ENCODE measurements around the gene CPVL. TPM values are rescaled to one million over a fixed set of nuclear protein-coding genes. Genes with fewer than 3 reads are reported as not detected.

Gene CPVL
- total and polyA plus RNA-seq, 2 of the 4 experiments (the other 2 are of a cell fraction): not detected

DNA sequence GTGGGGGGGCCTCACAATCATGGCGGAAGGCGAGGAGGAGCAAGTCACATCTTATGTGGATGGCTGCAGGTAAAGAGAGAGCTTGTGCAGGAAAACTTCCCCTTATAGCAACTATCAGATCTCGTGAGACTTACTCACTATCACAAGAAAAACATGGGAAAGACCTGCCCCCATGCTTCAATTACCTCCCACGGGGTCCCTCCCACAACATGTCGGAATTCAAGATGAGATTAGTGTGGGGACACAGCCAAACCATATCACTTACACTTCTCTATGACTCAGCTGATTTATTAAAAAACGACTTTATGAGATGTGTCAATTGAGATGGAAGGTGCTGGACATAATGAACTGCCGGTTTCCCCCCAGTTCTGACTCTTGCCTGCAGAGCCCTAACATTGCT, 24.4 kb upstream of the CPVL start:
- H3K18ac ChIP-seq (ENCODE audit: low read depth, low read length): no peak overlapping the region
- no peak overlapping the region for H2BK15ac ChIP-seq (ENCODE audit: low read depth, low read length)
- intact Hi-C loops (cut with micrococcal nuclease): no loop called here
- no peak overlapping the region for H2AFZ ChIP-seq (replicated peaks; ENCODE audit: low read length, poor library complexity)
- no peak overlapping the region for H3K9ac ChIP-seq (ENCODE audit: low read depth, low read length)
- no peak overlapping the region for H3K27ac ChIP-seq (ENCODE audit: insufficient read depth, low read length)
- dilution Hi-C loops (cut with HindIII; ENCODE audit: low sequenced_read_pairs, unreplicated experiment): no loop called here
- DNase-seq (no peak), ATAC-seq (ENCODE audit: low read depth) (no peak)
- H2BK120ac ChIP-seq (ENCODE audit: low read depth, low read length): no peak overlapping the region
- H2BK20ac ChIP-seq (ENCODE audit: low read depth, low read length): no peak overlapping the region
- ChIA-PET POLR2A (ENCODE audit: unreplicated experiment) (no interaction called here), CTCF (no interaction called here)
- no peak overlapping the region for H4K91ac ChIP-seq (ENCODE audit: insufficient read depth, low read depth, low read length)
- H2AK5ac ChIP-seq (ENCODE audit: low read depth, low read length): no peak overlapping the region
- H3K14ac ChIP-seq (replicated peaks; ENCODE audit: low read depth, low read length): no peak overlapping the region
- H3K4ac ChIP-seq (ENCODE audit: low read depth, low read length): no peak overlapping the region
- H2AK9ac ChIP-seq (replicated peaks; ENCODE audit: low read depth, low read length, poor library complexity): no peak overlapping the region
- H3K27me3 ChIP-seq (ENCODE audit: control insufficient read depth, insufficient read depth, low read length): no peaks in the 10 kb centered on the region
- H3K79me1 ChIP-seq (ENCODE audit: low read depth in 1 of 2, low read length in 2 of 2): no peaks in the 10 kb centered on the region
- H3K56ac ChIP-seq (ENCODE audit: extremely low read depth, insufficient read depth, low read length): no peak overlapping the region
- H3K9me1 ChIP-seq (ENCODE audit: insufficient read depth, low read length): no peaks in the 10 kb centered on the region
- H3K4me2 ChIP-seq (ENCODE audit: low read depth, low read length): no peak overlapping the region
- no peaks in the 10 kb centered on the region for H3K4me1 ChIP-seq (ENCODE audit: control insufficient read depth, insufficient read depth, low read length)
- H3K23ac ChIP-seq (ENCODE audit: low read depth, low read length): no peak overlapping the region
- no TSS peak for BruUV-seq (replicated peaks)
- no peak overlapping the region for H4K5ac ChIP-seq (ENCODE audit: low read depth, low read length)
- no peak overlapping the region for H3K4me3 ChIP-seq (ENCODE audit: insufficient read depth, low read depth, low read length)
- WGBS, 2 experiments (ENCODE audit: extremely low coverage in 2 of 2, insufficient read length in 1 of 2): no CpG with 5 or more reads among the region's 7 CpGs
- in situ Hi-C loops (cut with MboI; ENCODE audit: low sequenced_read_pairs): no loop called here
- H4K20me1 ChIP-seq (ENCODE audit: insufficient read depth, low read length): no peaks in the 10 kb centered on the region
- TF ChIP-seq, protein P1, sequence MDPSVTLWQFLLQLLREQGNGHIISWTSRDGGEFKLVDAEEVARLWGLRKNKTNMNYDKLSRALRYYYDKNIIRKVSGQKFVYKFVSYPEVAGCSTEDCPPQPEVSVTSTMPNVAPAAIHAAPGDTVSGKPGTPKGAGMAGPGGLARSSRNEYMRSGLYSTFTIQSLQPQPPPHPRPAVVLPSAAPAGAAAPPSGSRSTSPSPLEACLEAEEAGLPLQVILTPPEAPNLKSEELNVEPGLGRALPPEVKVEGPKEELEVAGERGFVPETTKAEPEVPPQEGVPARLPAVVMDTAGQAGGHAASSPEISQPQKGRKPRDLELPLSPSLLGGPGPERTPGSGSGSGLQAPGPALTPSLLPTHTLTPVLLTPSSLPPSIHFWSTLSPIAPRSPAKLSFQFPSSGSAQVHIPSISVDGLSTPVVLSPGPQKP (IDR thresholded peaks at IDR 0.05; ENCODE audit: borderline replicate concordance, low read depth, low read length): no peak
- TF ChIP-seq CHD1 (IDR thresholded peaks at IDR 0.05; ENCODE audit: low read depth, low read length) (no peak), RFX5 (IDR thresholded peaks at IDR 0.05; ENCODE audit: low read depth, low read length) (no peak), MXI1 (IDR thresholded peaks at IDR 0.05; ENCODE audit: borderline replicate concordance, low read depth, low read length) (no peak), FOS (IDR thresholded peaks at IDR 0.05; ENCODE audit: low read depth, low read length) (no peak), BHLHE40 (IDR thresholded peaks at IDR 0.05; ENCODE audit: low read depth, low read length) (no peak), RAD21 (IDR thresholded peaks at IDR 0.05; ENCODE audit: low read length) (no peak), NFE2L2 (IDR thresholded peaks at IDR 0.05; ENCODE audit: low read depth, low read length) (no peak), RCOR1 (IDR thresholded peaks at IDR 0.05; ENCODE audit: insufficient replicate concordance, low read length) (no peak), POLR2A (IDR thresholded peaks at IDR 0.05; ENCODE audit: low read depth, low read length) (no peak), SMC3 (IDR thresholded peaks at IDR 0.05; ENCODE audit: low read depth, low read length) (no peak), CEBPB (IDR thresholded peaks at IDR 0.05; ENCODE audit: low read depth, low read length) (no peak), MAZ (IDR thresholded peaks at IDR 0.05; ENCODE audit: borderline replicate concordance, low read depth, low read length) (no peak), MAFK (IDR thresholded peaks at IDR 0.05; ENCODE audit: low read depth, low read length) (no peak)
- TF ChIP-seq, protein P2, sequence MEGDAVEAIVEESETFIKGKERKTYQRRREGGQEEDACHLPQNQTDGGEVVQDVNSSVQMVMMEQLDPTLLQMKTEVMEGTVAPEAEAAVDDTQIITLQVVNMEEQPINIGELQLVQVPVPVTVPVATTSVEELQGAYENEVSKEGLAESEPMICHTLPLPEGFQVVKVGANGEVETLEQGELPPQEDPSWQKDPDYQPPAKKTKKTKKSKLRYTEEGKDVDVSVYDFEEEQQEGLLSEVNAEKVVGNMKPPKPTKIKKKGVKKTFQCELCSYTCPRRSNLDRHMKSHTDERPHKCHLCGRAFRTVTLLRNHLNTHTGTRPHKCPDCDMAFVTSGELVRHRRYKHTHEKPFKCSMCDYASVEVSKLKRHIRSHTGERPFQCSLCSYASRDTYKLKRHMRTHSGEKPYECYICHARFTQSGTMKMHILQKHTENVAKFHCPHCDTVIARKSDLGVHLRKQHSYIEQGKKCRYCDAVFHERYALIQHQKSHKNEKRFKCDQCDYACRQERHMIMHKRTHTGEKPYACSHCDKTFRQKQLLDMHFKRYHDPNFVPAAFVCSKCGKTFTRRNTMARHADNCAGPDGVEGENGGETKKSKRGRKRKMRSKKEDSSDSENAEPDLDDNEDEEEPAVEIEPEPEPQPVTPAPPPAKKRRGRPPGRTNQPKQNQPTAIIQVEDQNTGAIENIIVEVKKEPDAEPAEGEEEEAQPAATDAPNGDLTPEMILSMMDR (conservative IDR thresholded peaks at IDR 0.05; ENCODE audit: low read depth, low read length): no peak
- TF ChIP-seq, protein P3, sequence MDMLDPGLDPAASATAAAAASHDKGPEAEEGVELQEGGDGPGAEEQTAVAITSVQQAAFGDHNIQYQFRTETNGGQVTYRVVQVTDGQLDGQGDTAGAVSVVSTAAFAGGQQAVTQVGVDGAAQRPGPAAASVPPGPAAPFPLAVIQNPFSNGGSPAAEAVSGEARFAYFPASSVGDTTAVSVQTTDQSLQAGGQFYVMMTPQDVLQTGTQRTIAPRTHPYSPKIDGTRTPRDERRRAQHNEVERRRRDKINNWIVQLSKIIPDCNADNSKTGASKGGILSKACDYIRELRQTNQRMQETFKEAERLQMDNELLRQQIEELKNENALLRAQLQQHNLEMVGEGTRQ (IDR thresholded peaks at IDR 0.05; ENCODE audit: low read depth, low read length): no peak
- no peaks in the 10 kb centered on the region for H3K9me3 ChIP-seq (ENCODE audit: control insufficient read depth, insufficient read depth, low read length)
- H3K36me3 ChIP-seq (ENCODE audit: control insufficient read depth, insufficient read depth, low read length): no peaks in the 10 kb centered on the region
- H2BK5ac ChIP-seq (ENCODE audit: low read depth, low read length, poor library complexity, severe bottlenecking): no peak overlapping the region
- H4K8ac ChIP-seq (ENCODE audit: low read depth in 2 of 2, low read length in 2 of 2): no peak overlapping the region

All from IMR-90 (cell line).